Osteocyte (in vitro differentiated cells): ENCODE measurements around the gene ARHGEF16. TPM values are rescaled to one million over a fixed set of nuclear protein-coding genes. Genes with fewer than 3 reads are reported as not detected.

ENCODE experiments used
- DNase-seq: peaks from one replicate; pipeline ENCODE4 v3.0.0; 2021; ENCODE audit warnings: mixed read lengths; ENCODE audit not compliant: unreplicated experiment; ENCODE audit errors: extremely low spot score
- H3K27ac Mint-ChIP-seq: one replicate; pipeline ENCODE4 v1.8.0; 2021; ENCODE audit warnings: mild to moderate bottlenecking, mixed read lengths; ENCODE audit not compliant: unreplicated experiment
- H3K27me3 Mint-ChIP-seq: one replicate; pipeline ENCODE4 v1.8.0; 2021; ENCODE audit warnings: mixed read lengths; ENCODE audit not compliant: unreplicated experiment
- H3K36me3 Mint-ChIP-seq: one replicate; pipeline ENCODE4 v1.8.0; 2021; ENCODE audit warnings: mixed read lengths; ENCODE audit not compliant: unreplicated experiment
- H3K4me1 Mint-ChIP-seq: one replicate; pipeline ENCODE4 v1.8.0; 2021; ENCODE audit warnings: mixed read lengths; ENCODE audit not compliant: unreplicated experiment
- H3K4me3 Mint-ChIP-seq: one replicate; pipeline ENCODE4 v1.8.0; 2021; ENCODE audit warnings: mild to moderate bottlenecking, moderate library complexity, mixed read lengths; ENCODE audit not compliant: unreplicated experiment
- H3K9me3 Mint-ChIP-seq: one replicate; pipeline ENCODE4 v1.8.0; 2021; ENCODE audit warnings: mixed read lengths; ENCODE audit not compliant: unreplicated experiment
- total RNA-seq: library from RNA; stranded (reverse); gene quantifications from 2 replicates; pipeline ENCODE4 v1.2.1, GENCODE V29; 2021
- TF ChIP-seq, protein P1 (sequence below): fragments of 200-600 bp; sonication (generic); IDR thresholded peaks from 2 replicates; pipeline ENCODE4 v1.5.0; 2021; ENCODE audit warnings: antibody characterized with exemption, mild to moderate bottlenecking, moderate library complexity

Gene ARHGEF16
- total RNA-seq, 1 donor from 2014 or later: 3.2 TPM

- H3K36me3 Mint-ChIP-seq: peaks cover 19% of the 10 kb centered on the region
- H3K4me3 Mint-ChIP-seq: no peak overlapping the region
- H3K4me1 Mint-ChIP-seq: peaks cover 10% of the 10 kb centered on the region
- peaks cover 7% of the 10 kb centered on the region for H3K9me3 Mint-ChIP-seq
- H3K27ac Mint-ChIP-seq: no peak overlapping the region
- DNase-seq: no peak
- TF ChIP-seq, protein P1, sequence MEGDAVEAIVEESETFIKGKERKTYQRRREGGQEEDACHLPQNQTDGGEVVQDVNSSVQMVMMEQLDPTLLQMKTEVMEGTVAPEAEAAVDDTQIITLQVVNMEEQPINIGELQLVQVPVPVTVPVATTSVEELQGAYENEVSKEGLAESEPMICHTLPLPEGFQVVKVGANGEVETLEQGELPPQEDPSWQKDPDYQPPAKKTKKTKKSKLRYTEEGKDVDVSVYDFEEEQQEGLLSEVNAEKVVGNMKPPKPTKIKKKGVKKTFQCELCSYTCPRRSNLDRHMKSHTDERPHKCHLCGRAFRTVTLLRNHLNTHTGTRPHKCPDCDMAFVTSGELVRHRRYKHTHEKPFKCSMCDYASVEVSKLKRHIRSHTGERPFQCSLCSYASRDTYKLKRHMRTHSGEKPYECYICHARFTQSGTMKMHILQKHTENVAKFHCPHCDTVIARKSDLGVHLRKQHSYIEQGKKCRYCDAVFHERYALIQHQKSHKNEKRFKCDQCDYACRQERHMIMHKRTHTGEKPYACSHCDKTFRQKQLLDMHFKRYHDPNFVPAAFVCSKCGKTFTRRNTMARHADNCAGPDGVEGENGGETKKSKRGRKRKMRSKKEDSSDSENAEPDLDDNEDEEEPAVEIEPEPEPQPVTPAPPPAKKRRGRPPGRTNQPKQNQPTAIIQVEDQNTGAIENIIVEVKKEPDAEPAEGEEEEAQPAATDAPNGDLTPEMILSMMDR: no peak
- H3K27me3 Mint-ChIP-seq: no peaks in the 10 kb centered on the region
These were observed 38.2 kb downstream of the ARHGEF16 start for GRCh38 chr1:3492545-3493246.

- H3K27ac Mint-ChIP-seq: no peak overlapping the region
- H3K9me3 Mint-ChIP-seq: no peaks in the 10 kb centered on the region
- H3K27me3 Mint-ChIP-seq: no peaks in the 10 kb centered on the region
- DNase-seq: no peak
- H3K4me3 Mint-ChIP-seq: no peak overlapping the region
- peaks cover 5% of the 10 kb centered on the region for H3K36me3 Mint-ChIP-seq
- TF ChIP-seq, protein P1: no peak
- H3K4me1 Mint-ChIP-seq: peaks cover 10% of the 10 kb centered on the region
These were observed 40.1 kb downstream of the ARHGEF16 start for GRCh38 chr1:3494321-3495308.

DNA sequence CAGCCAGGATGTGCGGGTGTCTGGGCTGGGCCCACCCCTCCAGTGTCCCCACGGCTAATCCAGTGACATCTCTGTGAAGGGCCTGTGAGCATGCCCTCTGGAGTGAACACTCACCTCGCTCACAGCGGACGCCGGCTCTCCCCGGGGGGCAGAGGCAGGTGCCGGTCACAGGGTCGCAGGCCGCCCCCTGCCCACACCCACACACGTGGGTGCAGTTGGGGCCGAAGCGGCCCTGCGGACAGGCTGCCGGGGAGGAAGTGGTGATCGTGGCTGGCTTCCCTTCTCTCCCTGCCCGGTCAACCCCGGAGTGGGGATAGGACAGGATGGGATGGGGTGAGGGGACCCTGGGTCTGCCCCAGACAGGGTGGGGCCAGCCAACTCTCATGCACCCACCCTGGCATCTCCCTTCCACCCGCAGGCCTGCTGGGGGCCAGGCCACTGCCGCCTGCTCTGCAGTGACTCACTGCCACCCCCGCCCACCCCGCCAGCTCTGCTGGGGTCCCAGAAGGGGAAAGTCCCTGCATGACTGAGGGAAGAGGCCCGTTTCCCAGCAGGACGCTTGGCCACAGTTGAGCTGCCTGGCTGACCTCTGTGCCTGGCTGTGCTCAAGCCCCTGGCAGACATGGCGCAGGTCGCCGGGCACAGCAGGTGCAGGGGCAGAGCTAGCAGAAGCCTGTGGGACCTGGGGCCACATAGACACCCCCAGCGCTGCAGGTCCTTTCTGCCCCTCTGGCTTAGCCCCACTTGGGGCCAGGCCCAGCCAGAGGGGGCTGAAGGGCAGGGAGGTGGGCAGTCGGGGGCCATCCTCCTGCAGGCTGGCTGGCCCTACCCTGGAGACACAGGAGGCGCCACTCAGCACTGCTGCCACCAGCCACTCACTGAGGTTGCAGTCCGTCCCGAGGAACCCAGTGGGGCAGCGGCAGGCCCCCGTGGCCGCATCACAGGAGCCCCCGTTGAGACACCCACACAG, 41.6 kb downstream of the ARHGEF16 start:
- no peak for DNase-seq
- H3K36me3 Mint-ChIP-seq: peaks cover 6% of the 10 kb centered on the region
- no peaks in the 10 kb centered on the region for H3K27me3 Mint-ChIP-seq
- H3K4me1 Mint-ChIP-seq: peaks cover 9% of the 10 kb centered on the region
- H3K4me3 Mint-ChIP-seq: no peak overlapping the region
- H3K27ac Mint-ChIP-seq: no peak overlapping the region
- H3K9me3 Mint-ChIP-seq: no peaks in the 10 kb centered on the region
- TF ChIP-seq, protein P1: no peak

- Mint-ChIP-seq H3K36me3 (peaks cover 2% of the 10 kb centered on the region), H3K9me3 (no peaks in the 10 kb centered on the region), H3K27me3 (no peaks in the 10 kb centered on the region), H3K4me1 (peaks cover 5% of the 10 kb centered on the region), H3K4me3 (no peak overlapping the region), H3K27ac (no peak overlapping the region)
- DNase-seq: no peak
- TF ChIP-seq, protein P1: no peak
These were observed 42.5 kb downstream of the ARHGEF16 start for GRCh38 chr1:3496916-3497315.
